Left lobe of liver (tissue), 2 donors: ENCODE results near the gene UBXN10. TPM values are rescaled to one million over a fixed set of nuclear protein-coding genes. Genes with fewer than 3 reads are reported as not detected.
"Not testable (repeated sequence)": the region's sequence is repeated elsewhere in the genome, so short reads cannot be mapped to it uniquely, and the experiment has no call there.

ENCODE experiments used
- ATAC-seq: fragments of 200-7000 bp; cut with Tn5 transposase; one replicate; pipeline ENCODE4 v1.9.1; 2020; ENCODE audit warnings: mild to moderate bottlenecking, moderate library complexity
- DNase-seq: peaks from one replicate; pipeline ENCODE4 v3.0.0-alpha.2; 2020; ENCODE audit warnings: low spot score
- total RNA-seq: library from RNA; stranded (reverse); gene quantifications from one replicate; pipeline ENCODE4 v1.2.1, GENCODE V29; 2021
- donor health status: DM: no; HTN: no; CAD: no; lungs with moderate emphysema.
- donor health status: DM: no; HTN: yes; CAD: no.

The UBXN10 gene
- total RNA-seq, 1 donor from 2014 or later: 1.3 TPM

DNA sequence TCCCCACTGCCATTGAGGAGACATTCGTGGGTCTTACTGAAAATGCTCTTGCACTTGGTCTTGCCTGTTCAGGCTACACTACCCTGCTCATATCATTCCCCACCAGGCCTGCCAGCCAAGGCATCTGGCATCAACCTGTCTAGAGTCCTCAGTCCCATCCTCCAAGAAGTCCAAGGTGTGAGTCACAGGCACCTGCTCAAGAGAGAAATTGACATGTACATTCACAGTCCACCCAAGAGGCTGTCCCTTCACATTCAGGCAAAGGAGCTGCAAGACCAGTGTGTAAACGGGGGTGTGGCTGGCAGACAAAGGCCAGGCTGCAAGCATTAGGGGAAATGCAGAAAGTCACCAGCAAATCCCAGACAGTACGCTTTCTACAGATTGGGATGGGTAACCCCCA is 13.5 kb downstream of the UBXN10 start:
- no peak for DNase-seq
- ATAC-seq: no peak

DNA sequence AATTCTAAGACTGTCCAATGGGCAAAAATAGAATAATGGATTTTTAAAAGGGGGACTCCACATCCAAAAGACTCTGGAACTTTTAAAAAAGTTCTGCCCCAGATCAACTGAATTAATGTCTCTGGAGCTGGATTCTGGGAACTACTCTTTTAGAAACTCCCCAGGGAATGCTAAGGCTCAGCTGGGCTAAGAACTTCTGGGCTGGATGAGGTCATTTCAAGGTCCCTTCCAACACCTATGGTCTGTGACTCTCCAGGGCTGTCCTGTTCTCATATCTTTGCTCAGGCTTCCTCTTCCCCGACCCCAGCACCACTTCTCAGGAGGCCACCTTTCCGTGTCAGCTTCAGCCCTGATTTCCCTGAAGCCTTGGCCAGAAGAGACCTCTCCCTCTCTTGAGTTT is 13.9 kb downstream of the UBXN10 start:
- ATAC-seq (no peak), DNase-seq (no peak)

DNA sequence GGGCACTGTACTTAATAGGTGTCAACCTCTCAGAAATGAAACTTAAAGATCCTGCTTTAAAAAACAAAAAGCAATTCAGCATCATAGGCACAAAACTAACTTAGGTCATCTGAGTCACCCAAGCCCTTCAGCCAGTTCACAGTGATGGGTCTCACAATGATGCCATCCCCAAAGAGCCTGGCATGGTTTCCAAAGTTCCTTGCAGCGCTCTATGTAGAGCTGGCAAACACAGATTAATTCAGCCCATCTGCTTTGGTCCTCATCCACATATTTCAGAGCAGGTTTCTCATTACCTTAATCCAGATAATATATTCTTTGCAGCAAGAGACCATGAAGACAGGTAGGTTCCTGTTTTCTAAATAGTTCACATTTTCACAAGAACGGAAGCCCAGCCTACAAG is 15.1 kb downstream of the UBXN10 start:
- ATAC-seq (no peak), DNase-seq (no peak)

GRCh38 chr1:20202166-20202565 is 16.3 kb downstream of the UBXN10 start:
- ATAC-seq (no peak), DNase-seq (no peak)

DNA sequence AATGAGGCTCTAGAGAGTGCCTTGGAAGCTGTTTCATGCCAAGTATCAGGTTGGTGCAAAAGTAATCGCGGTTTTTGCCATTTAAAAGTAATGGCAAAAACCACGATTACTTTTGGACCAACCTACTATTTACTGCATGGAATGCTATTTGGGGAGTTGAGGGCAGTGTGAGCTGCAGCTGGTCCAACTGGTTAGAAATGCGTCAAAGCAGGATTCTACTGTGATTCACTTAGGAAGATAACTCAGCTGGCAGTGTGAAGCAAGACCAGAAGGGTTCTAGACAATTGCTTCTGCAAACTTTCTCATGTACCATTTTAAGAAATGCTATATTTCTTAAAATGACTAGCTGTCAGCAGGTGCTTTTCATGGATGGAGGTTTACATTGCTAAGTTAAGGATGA is 21.6 kb downstream of the UBXN10 start:
- DNase-seq: no peak
- ATAC-seq: no peak

- no peak for ATAC-seq
- DNase-seq: no peak
These were observed 23.6 kb downstream of the UBXN10 start for GRCh38 chr1:20209471-20209870.

DNA sequence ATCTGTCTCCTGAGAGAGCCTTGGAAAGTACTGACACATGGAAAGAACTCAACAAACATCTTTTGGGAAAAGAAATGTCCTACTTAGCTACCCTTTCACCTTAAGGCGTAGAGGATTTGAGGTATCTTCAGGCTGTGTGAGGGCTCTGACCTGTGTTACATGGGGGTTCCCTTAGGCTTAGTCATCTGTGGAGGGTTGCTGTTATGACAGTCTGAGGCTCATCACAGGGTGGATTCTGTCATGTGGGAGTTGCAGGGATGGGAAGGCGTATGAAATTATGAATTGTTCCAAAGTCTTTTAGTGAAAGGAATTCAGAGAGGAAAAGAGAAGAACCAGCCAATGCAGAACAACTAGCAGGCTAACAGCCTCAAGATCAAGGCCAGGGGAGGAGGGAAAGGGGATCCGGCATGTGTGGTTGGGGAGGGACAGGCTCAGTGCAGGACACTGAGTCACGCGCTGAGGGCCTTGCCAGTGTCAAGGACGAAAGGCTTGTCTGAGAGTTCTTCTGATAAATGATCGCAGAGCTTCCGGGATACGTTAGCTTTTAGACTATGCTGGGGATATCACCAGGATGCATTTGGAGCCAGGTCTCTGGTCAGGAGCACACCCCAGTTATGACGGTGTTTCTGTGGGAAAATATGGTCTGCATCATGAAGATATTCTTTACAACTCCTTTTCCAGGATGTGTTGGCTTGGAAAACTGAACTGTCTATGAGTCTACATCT is 25.0 kb downstream of the UBXN10 start:
- ATAC-seq (peak; percentile 8), DNase-seq (no peak)

GRCh38 chr1:20211511-20211931 is 25.6 kb downstream of the UBXN10 start:
- DNase-seq (no peak), ATAC-seq (no peak)

DNA sequence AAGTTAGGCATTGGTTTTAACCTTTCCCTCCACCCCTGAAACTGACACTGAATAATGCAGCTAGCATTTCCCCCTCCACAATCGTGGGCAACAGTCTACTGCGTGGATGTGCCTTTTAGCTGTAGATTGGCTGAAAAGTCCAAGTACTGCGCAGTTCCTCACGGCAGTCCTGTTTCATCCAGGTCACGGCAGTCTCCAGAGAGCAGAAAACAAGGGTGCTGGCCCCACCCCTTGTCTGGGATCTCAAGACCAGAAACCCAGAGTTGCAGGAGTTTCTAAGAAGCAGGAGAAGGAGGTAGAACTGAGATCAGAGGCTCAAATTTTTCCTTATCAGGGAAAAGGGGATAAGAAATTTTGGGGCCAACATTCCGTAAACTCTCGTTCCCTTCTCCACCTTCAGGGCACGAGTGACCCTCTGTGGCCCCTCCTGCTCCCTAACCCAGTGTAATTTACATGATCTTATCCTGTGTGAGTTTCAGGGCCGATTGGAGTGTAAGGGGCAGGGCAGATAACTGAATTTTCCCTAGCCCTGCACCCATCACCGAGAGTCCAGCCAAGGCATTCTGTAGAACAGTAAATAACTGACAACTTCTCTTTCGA is 26.3 kb downstream of the UBXN10 start:
- DNase-seq: no peak
- ATAC-seq: no peak

DNA sequence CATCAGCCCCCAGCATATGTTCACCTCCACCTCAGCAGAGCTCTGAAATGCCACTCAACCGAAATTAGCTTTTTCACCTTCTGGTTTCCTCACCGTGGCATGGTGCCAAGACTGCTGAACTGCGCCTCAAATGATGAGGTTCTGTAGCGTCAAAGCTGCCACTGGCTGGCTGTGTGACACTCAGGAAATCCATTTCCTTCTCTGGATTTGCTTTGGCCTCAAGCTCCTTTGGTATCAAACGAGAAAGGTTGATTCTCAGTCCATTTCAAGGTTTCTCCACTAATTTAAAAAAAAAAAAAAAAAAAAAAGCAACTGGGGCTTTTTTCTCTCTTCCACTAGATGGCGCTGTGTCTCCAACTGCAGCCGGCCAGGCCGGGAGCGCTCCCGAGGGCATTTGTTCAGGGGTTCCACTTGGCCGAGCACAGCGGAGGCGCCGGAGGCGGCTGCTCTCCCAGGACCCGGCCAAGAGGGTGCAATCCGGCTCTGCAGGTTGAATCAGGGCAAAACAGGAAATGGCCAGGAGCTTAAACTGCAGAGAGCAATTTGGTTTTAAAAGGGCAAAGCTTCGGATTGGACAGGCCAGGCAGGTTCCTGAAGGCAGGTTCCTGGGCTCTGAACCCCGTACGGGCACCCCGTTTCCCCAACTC is 26.9 kb downstream of the UBXN10 start:
- ATAC-seq (peak; percentile 95), DNase-seq (peak; percentile 64)

DNA sequence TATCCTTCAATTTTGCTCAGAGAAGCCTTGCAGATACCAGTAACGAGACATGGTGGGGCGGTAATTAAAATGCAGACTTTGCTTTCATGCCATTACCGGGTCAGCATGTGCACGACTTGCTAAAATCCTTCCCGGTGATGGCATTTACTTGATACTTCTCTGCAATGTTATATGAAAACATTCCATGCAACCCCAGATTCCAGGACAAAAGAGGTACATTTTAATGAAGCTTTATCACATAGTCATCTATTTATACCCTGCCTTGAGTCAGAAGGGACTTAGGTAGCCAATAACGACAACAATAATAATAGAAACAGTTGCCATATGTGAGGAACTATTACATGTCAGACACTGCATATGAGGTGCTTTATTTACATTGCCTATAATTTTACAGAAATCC is 29.8 kb downstream of the UBXN10 start:
- DNase-seq (no peak), ATAC-seq (no peak)

GRCh38 chr1:20216574-20216973 is 30.7 kb downstream of the UBXN10 start:
- ATAC-seq (peak; percentile 60), DNase-seq (no peak)

DNA sequence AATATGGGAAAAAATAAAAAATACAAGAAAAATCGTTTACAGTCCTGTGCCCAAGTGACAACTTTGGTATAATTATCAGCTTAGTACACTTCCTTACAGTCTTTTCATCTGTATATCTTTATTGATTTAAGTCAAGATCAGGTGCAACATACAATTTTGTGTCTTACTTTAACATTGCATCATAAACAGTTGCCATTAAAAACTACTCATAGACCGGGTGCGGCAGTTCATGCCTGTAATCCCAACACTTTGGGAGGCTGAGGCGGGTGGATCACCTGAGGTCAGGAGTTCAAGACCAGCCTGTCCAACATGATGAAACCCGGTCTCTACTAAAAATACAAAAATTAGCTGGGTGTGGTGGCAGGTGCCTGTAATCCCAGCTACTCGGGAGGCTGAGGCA is 33.2 kb downstream of the UBXN10 start:
- not testable (repeated sequence) for DNase-seq, ATAC-seq

DNA sequence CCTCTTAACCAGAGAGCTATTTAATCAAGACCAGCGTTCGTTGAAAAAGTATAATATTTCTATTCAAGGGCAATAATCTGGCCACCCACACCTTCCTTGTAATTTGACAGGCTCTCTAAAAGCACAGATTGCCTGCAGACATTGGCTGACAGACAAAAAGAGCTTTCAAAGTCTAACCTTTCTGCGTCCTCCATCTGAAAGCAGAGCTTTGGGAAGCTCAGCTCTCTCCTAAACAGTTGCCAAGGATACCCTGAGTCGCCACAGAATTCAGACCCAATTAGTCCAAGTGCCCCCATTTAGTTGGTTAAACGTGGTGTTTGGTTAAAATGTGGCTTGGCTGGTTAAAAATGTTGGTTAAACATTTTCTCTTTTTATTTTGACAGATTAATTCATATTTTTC is 34.1 kb downstream of the UBXN10 start:
- no peak for ATAC-seq

DNA sequence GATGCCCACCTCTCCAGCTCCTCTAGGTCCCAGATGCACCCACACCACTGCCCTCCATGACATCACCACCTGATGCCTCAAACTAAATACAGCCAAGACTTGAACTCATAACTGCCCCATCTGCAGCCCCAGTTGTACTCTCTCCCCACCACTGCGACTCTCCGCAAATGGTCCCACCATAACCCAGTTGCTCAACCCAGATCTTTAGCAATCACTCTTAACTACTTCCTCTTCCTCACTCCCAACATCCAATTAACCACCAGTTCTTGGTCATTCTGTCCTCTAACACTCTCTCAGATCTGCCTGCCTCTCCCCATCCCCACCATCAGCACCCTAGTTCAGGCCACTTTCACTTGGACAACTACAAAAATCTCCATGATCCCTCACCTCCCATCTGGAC is 37.2 kb downstream of the UBXN10 start:
- ATAC-seq: no peak
- no peak for DNase-seq

More for the DNA sequence above, 34.1 kb downstream of the UBXN10 start:
- no peak for DNase-seq

GRCh38 chr1:20223551-20224419 is 37.9 kb downstream of the UBXN10 start:
- no peak for DNase-seq
- ATAC-seq: no peak

DNA sequence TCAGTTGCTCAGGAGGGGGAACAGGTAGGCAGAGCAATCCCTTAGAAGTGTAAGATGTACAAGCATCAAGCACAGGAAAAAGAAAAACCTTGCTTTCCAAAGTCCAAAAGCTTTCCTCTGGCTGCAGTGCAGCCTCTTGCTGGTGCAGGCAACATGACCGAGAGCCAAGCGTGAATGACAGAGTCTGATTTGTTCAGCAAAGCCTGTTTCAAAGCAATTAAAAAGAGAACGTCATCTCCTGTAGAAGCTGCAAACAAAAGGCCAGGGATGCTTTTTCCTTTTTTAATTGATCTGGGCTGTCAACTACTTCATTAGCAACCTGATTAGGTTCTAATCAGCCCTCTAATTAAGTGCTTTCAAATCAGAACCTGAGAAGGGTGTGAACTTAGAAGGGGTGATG is 38.6 kb downstream of the UBXN10 start:
- no peak for ATAC-seq
- DNase-seq: no peak

DNA sequence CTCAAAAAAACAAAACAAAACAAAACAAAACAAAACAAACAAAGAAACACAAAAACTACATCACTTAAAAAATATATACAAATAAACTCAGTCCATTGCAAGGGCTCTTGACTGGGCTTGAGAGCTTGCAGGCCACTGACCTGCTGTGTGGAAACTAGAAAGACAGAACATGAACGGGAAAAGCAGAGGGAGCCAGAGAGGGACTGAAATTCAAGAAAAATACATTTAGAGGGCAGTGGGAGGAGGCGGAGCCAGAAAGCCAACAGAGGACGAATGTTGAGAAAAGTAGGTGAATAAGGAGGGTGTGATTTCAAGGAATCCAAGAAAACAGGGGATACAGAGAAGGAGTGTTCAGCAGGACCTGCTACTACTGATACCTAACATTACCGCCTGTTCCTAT is 41.8 kb downstream of the UBXN10 start:
- ATAC-seq (no peak), DNase-seq (no peak)

- ATAC-seq (no peak), DNase-seq (no peak)
These were observed 42.5 kb downstream of the UBXN10 start for GRCh38 chr1:20228314-20228825.

- no peak for ATAC-seq
These were observed 43.3 kb downstream of the UBXN10 start for GRCh38 chr1:20229171-20229570.

DNA sequence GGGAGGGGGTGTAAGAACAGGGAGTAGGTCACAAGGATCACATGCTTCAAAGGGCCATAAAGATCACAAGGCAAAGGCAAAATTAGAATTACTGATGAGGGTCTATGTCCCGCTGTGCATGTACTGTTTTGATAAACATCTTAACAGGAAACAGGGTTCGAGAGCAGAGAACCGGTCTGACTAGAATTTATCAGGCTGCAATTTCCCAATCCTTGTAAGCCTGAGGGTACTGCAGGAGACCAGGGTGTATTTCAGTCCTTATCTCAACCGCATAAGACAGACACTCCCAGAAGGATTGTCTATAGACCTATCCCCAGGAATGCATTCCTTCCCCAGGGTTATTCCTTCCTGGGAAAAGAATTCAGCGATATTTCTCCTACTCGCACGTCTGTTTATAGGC is 46.7 kb downstream of the UBXN10 start:
- DNase-seq, ATAC-seq: not testable (repeated sequence)

More at GRCh38 chr1:20229171-20229570, 43.3 kb downstream of the UBXN10 start:
- DNase-seq: no peak
